Psoas muscle (tissue), 8 donors: Measurements from ENCODE around the gene SGPL1. TPM values are rescaled to one million over a fixed set of nuclear protein-coding genes. Genes with fewer than 3 reads are reported as not detected.

Source experiments
- ATAC-seq, 4 donors: fragments of 200-7000 bp; cut with Tn5 transposase; one replicate each; pipeline ENCODE4 v1.9.1; 2020; ENCODE audit warnings: moderate library complexity in 3 of 4, mild to moderate bottlenecking in 2 of 4
- DNase-seq, 2 donors: peaks; one replicate each; pipeline ENCODE4 v3.0.0-alpha.2; 2020
- H3K27ac ChIP-seq: fragments of 200-600 bp; one replicate; pipeline ENCODE4 v1.8.0; 2022
- H3K27me3 ChIP-seq, 3 donors: fragments of 200-600 bp in 1 of 3; one replicate each; pipeline versions ENCODE4 v1.6.1 to v1.8.0; 2013 to 2022; ENCODE audit warnings: low read length in 2 of 3, mild to moderate bottlenecking in 2 of 3, moderate library complexity in 1 of 3; ENCODE audit not compliant: insufficient read depth in 3 of 3
- H3K36me3 ChIP-seq, 2 donors: fragments of 200-600 bp in 1 of 2; one replicate each; pipeline versions ENCODE4 v1.6.1 to v1.8.0; 2013 to 2022; ENCODE audit warnings: low read depth in 1 of 2, mild to moderate bottlenecking in 1 of 2, moderate library complexity in 1 of 2; ENCODE audit not compliant: insufficient read depth in 1 of 2
- H3K4me1 ChIP-seq: fragments of 200-600 bp; one replicate; pipeline ENCODE4 v1.8.0; 2022
- H3K4me3 ChIP-seq: fragments of 200-600 bp; one replicate; pipeline ENCODE4 v1.8.0; 2022; ENCODE audit warnings: mild to moderate bottlenecking
- H3K9me3 ChIP-seq: fragments of 200-600 bp; one replicate; pipeline ENCODE4 v1.8.0; 2022
- WGBS, 3 donors: extraction: QIAGEN DNeasy Blood & Tissue Kit; methylation state at CpG; one replicate each; pipeline versions ENCODE4 v1.1.6 to v1.1.7; 2013; 5-methylcytosine and 5-hydroxymethylcytosine counted together
- intact Hi-C, 2 donors: fragments of 100-400 bp; cut with DNase I; formaldehyde crosslinking; loops; one replicate each; pipeline versions ENCODE4 v1.11.0 to v1.14.2; 2022
- polyA plus RNA-seq, 3 donors: library from polyadenylated mRNA; stranded (reverse); fragments of 200-250 nt; gene quantifications; one replicate each; pipeline ENCODE4 v1.2.3, GENCODE V29; 2013
- total RNA-seq, 4 donors: library from RNA; stranded (reverse); fragmentation: NEBNext Ultra II Directional in 2 of 4; extraction: Animal tissue kit (Norgen Biotek cat#: 25700) in 2 of 4; gene quantifications; one replicate each; pipeline versions ENCODE4 v1.2.1 to v1.2.4, GENCODE V29; 2021 to 2023
- TF ChIP-seq, protein P1 (sequence below): fragments of 200-600 bp; IDR thresholded peaks from one replicate; pipeline ENCODE4 v1.8.0; 2022; ENCODE audit warnings: antibody characterized with exemption
- donor health status: healthy with polysubstance abuse.
- donor health status: DM: no; HTN: no; CAD: no; lungs with moderate emphysema.
- donor health status: Bipolar disorder and iron deficiency.
- donor health status: healthy.
- donor health status: DM: yes; HTN: yes; CAD: no.
- donor health status: DM: no; HTN: no; CAD: no.
- donor health status: DM: no; HTN: no; CAD: no.
- donor health status: DM: yes; HTN: yes; CAD: no.

SGPL1 gene
- total and polyA plus RNA-seq, 7 donors, result 3.7 to 15.1 (median 9.5) TPM

DNA sequence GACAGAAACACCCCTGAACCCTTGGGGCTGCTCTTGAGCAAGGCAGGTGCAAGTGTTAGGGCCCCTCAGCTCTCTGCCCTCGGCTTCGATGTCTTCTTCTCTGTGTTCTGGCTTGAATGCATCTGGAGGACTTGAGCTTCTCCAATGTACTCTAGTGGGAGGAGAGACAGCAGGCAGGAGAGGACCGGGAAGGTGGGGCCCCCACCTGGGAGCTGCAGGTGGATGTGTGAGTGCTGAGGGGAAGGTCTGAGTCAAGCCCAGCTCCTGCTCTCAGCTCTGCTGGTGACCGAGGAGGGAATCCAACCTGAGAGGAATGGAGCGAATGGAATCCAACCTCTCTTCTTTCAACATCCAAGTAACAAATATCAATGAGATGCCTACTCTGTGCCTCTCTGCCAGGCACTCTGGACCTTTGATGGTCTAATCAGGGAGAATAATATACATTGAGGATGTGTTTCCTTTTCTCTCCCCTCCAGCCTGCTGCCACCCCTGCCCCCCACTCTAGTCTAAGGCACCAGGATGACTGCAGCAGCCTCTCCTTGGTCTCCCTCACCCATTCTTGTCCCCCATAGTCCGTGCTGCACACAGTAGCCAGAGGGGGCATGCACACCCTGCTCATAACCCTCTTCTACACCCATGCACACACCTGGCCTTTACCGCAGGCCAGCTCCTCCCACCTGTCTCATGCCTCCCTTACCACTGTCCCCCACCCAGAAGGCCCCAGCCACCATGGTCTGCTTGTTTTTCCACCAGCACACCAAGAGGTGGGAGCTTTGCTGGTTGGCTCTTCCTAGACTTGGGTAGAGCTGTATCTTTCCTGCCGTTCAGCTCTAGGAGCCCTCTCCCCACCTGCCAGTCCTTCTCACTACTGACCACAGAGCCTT lies 44.2 kb upstream of the SGPL1 start:
- Histone ChIP-seq H3K27ac (no peak overlapping the region), H3K4me1 (no peaks in the 10 kb centered on the region), H3K9me3 (no peaks in the 10 kb centered on the region), H3K4me3 (no peak overlapping the region), H3K27me3 (no peaks in the 10 kb centered on the region), H3K36me3 (no peaks in the 10 kb centered on the region)
- no peak for DNase-seq
- no peak for ATAC-seq
- TF ChIP-seq, protein P1, sequence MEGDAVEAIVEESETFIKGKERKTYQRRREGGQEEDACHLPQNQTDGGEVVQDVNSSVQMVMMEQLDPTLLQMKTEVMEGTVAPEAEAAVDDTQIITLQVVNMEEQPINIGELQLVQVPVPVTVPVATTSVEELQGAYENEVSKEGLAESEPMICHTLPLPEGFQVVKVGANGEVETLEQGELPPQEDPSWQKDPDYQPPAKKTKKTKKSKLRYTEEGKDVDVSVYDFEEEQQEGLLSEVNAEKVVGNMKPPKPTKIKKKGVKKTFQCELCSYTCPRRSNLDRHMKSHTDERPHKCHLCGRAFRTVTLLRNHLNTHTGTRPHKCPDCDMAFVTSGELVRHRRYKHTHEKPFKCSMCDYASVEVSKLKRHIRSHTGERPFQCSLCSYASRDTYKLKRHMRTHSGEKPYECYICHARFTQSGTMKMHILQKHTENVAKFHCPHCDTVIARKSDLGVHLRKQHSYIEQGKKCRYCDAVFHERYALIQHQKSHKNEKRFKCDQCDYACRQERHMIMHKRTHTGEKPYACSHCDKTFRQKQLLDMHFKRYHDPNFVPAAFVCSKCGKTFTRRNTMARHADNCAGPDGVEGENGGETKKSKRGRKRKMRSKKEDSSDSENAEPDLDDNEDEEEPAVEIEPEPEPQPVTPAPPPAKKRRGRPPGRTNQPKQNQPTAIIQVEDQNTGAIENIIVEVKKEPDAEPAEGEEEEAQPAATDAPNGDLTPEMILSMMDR, result no peak
- 87 to 93% (median 88%) methylated on average over 8 of the region's 8 CpGs for WGBS, 3 donors
- intact Hi-C loops, result no loop called here

DNA sequence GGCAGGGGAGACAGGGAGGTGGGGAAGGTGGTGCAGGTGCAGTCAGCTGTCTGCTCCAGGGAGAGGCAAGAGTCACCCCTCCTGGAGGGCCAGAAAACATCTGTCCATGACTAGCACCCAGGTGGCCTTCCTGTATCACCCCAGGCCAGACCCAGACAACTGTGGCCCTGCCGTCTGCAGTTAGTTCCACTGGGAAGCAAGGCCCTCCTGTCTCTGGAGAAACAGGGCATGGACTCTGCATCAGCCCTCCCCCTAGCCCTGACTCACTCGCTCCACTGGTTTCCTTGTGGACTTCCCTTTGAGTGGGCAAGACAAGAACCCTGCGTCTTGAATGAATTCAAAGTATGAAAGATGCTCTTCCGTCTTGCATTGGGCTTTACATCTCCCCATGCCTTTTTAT lies 43.1 kb upstream of the SGPL1 start:
- DNase-seq, result no peak
- no peak overlapping the region for H3K27ac ChIP-seq
- TF ChIP-seq, protein P1, result no peak
- ATAC-seq, result no peak
- H3K36me3 ChIP-seq, result no peaks in the 10 kb centered on the region
- H3K27me3 ChIP-seq, result no peaks in the 10 kb centered on the region
- intact Hi-C loops, result no loop called here
- no peaks in the 10 kb centered on the region for H3K9me3 ChIP-seq
- 90 to 92% (median 91%) methylated on average over 4 of the region's 4 CpGs for WGBS, 3 donors
- no peaks in the 10 kb centered on the region for H3K4me1 ChIP-seq
- no peak overlapping the region for H3K4me3 ChIP-seq

DNA sequence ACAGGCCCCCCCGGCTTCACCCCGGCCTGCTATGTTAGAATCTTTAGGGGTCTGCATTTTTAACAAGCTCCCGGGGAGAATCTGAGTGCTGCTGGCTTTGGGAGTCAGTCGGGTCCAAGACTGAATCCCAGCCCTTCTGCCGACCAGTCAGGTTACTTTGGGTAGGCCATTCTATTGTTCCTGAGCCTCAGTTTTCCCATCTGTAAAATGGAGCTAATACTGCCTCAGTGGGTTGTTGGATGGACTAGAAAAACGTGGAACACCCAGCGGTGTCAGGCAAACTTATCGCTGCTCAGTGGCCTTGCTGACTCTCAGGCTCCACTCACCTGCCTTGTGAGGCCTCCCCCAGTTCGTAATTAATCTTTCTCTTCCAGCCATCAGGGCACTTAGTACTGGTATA lies 42.3 kb upstream of the SGPL1 start:
- H3K4me3 ChIP-seq, result no peak overlapping the region
- DNase-seq (no peak), ATAC-seq (no peak)
- H3K36me3 ChIP-seq, result no peaks in the 10 kb centered on the region
- WGBS, 3 donors, result 83 to 94% (median 84%) methylated on average over 9 of the region's 9 CpGs
- H3K4me1 ChIP-seq, result no peaks in the 10 kb centered on the region
- H3K27ac ChIP-seq, result no peak overlapping the region
- no peaks in the 10 kb centered on the region for H3K27me3 ChIP-seq
- TF ChIP-seq, protein P1, result no peak
- H3K9me3 ChIP-seq, result no peaks in the 10 kb centered on the region
- intact Hi-C loops, result no loop called here

DNA sequence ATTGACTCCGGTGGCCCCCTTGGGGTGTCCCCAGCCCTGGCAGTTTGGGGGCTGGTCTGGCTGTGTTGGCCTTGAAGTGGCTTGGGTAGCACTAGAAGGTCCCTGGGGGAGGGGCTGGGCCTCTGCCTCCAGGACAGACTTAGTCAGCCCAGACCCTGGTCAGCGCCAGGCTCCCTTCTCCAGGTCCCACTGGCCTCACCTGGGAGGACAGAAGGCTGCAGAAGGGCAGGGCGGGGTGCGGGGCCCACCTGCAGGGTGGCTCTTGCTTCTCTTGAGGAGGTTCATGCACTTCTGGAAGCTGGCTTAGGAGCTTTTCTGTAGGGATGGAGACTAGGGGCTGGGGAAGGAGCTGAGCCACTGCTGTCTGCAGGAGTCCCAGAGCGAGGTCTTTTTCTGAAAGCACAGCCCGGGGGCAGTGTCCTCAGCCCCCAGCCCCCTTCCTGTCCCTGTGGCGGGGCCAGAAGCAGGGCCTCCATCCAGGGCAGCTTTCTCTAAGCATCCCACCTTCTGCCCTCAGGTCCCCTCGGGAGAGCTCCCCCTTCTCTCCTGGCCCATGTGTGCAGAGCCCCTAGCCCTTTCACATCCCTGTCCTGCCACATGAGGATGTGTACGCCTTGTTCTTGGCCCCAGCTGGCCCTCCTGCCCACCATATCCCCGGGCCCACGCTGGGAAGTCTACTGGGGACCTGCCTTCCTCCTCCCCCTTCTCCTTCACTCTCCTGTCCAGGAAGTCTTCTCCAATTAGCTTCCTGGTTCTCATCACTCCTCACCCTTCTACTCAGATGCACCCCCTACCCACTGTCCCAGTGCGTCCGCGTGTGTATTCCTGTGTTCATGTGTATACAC lies 41.6 kb upstream of the SGPL1 start:
- no peak for ATAC-seq
- no peak overlapping the region for H3K27ac ChIP-seq
- 87 to 92% (median 90%) methylated on average over 14 of the region's 14 CpGs for WGBS, 3 donors
- H3K9me3 ChIP-seq, result no peaks in the 10 kb centered on the region
- no peaks in the 10 kb centered on the region for H3K36me3 ChIP-seq
- TF ChIP-seq, protein P1, result no peak
- DNase-seq, result no peak
- no peaks in the 10 kb centered on the region for H3K4me1 ChIP-seq
- H3K4me3 ChIP-seq, result no peak overlapping the region
- no peaks in the 10 kb centered on the region for H3K27me3 ChIP-seq
- intact Hi-C loops, result no loop called here
